Sigmoid colon (tissue), 7 donors: ENCODE measurements around the gene DGKH. TPM values are rescaled to one million over a fixed set of nuclear protein-coding genes. Genes with fewer than 3 reads are reported as not detected.

Experiments used
- DNase-seq: peaks from one replicate; pipeline ENCODE4 v3.0.0-alpha.2; 2019
- H3K27ac ChIP-seq, 4 donors: fragments of 200-600 bp; sonication (generic); one replicate each; pipeline ENCODE4 v1.5.1; 2016 to 2019; ENCODE audit warnings: mild to moderate bottlenecking in 1 of 4
- H3K27me3 ChIP-seq, 3 donors: fragments of 200-600 bp; sonication (generic); one replicate each; pipeline ENCODE4 v1.5.1; 2019; ENCODE audit warnings: mild to moderate bottlenecking in 1 of 3
- H3K36me3 ChIP-seq, 4 donors: fragments of 200-600 bp; sonication (generic); one replicate each; pipeline ENCODE4 v1.5.1; 2016 to 2019
- H3K4me1 ChIP-seq, 4 donors: fragments of 200-600 bp; sonication (generic); one replicate each; pipeline ENCODE4 v1.5.1; 2017 to 2019
- H3K4me3 ChIP-seq, 4 donors: fragments of 200-600 bp; sonication (generic); one replicate each; pipeline ENCODE4 v1.5.1; 2017 to 2019; ENCODE audit warnings: mild to moderate bottlenecking in 2 of 4, moderate library complexity in 1 of 4
- H3K9me3 ChIP-seq, 4 donors: fragments of 200-600 bp in 3 of 4; sonication (generic) in 3 of 4; one replicate each; pipeline versions ENCODE4 v1.5.1 to v1.6.1; 2013 to 2019
- CTCF ChIP-seq, 4 experiments: fragments of 450-650 bp in 3 of 4; fragments of 200-600 bp in 1 of 4; IDR thresholded peaks; one replicate each; pipeline ENCODE4 v1.5.1; 2016 to 2019; ENCODE audit warnings: antibody characterized with exemption in 4 of 4, mild to moderate bottlenecking in 3 of 4, moderate library complexity in 2 of 4
- EP300 ChIP-seq, 4 donors: sonication (generic); formaldehyde crosslinking; IDR thresholded peaks; one replicate each; pipeline ENCODE4 v1.6.1; 2017; ENCODE audit warnings: antibody characterized with exemption in 4 of 4
- POLR2A ChIP-seq, 2 donors: fragments of 450-650 bp; IDR thresholded peaks; one replicate each; pipeline ENCODE4 v1.6.1; 2016; ENCODE audit warnings: antibody characterized with exemption in 2 of 2, mild to moderate bottlenecking in 2 of 2, moderate library complexity in 2 of 2
- POLR2AphosphoS5 ChIP-seq, 4 donors: sonication (generic); formaldehyde crosslinking; IDR thresholded peaks; one replicate each; pipeline ENCODE4 v1.6.1; 2017; ENCODE audit warnings: antibody characterized with exemption in 4 of 4
- WGBS, 2 donors: extraction: QIAGEN DNeasy Blood & Tissue Kit; methylation state at CpG; one replicate each; pipeline ENCODE4 v1.1.7; 2013; 5-methylcytosine and 5-hydroxymethylcytosine counted together
- intact Hi-C: fragments of 100-400 bp; cut with DNase I; formaldehyde crosslinking; loops from one replicate; pipeline ENCODE4 v1.15.1; 2023
- polyA plus RNA-seq, 3 donors: library from polyadenylated mRNA; stranded (reverse); fragments of 200-250 nt; gene quantifications; one replicate each; pipeline ENCODE4 v1.2.3, GENCODE V29; 2013
- total RNA-seq, 4 donors: library from RNA; depleted of rRNA; stranded (reverse); fragments of >200 nt; gene quantifications; one replicate each; pipeline ENCODE4 v1.1.0, GENCODE V29; 2016
- donor health status: healthy with polysubstance abuse.
- donor health status: Bipolar disorder and iron deficiency.
- donor health status: healthy.

Gene DGKH
- total and polyA plus RNA-seq, 7 donors = 1.2 to 23.3 (median 13.9) TPM

GRCh38 chr13:42216422-42216735, 167.9 kb downstream of the DGKH start:
- H3K4me3 ChIP-seq = no peak overlapping the region
- H3K9me3 ChIP-seq = no peaks in the 10 kb centered on the region
- intact Hi-C loops = no loop called here
- DNase-seq = no peak
- H3K27me3 ChIP-seq = no peaks in the 10 kb centered on the region
- H3K36me3 ChIP-seq = peaks cover 0 to 25% (median 4%) of the 10 kb centered on the region in 4 donors
- H3K4me1 ChIP-seq = peaks cover 0 to 8% (median 5%) of the 10 kb centered on the region in 4 donors
- TF ChIP-seq EP300 (IDR thresholded peaks at IDR 0.05) (no peak), POLR2A (IDR thresholded peaks at IDR 0.05) (no peak), POLR2AphosphoS5 (IDR thresholded peaks at IDR 0.05) (no peak), CTCF (IDR thresholded peaks at IDR 0.05) (no peak)
- WGBS, 2 donors = 87% methylated on average over 1 of the region's 1 CpG
- H3K27ac ChIP-seq = no peak overlapping the region

DNA sequence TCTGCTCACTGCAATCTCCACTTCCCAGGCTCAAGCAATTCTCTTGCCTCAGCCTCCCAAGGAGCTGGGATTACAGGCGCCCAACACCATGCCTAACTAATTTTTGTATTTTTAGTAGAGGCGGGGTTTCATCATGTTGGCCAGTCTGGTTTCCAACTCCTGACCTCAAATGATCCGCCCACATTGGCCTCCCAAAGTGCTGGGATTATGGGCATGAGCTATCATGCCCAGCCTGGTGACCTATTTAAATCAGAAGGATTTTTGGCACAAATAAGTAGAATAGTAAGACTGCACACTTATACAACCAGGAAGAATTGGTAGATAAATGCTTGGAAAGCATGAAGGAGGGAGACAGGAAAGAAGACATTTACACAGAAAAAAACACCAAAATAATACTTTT, 170.1 kb downstream of the DGKH start:
- no peaks in the 10 kb centered on the region for H3K9me3 ChIP-seq
- 94 to 96% methylated on average over 3 of the region's 3 CpGs for WGBS, 2 donors
- intact Hi-C loops = no loop called here
- H3K36me3 ChIP-seq = peaks cover 0 to 29% (median 3%) of the 10 kb centered on the region in 4 donors
- peaks cover 0 to 8% (median 5%) of the 10 kb centered on the region in 4 donors for H3K4me1 ChIP-seq
- no peak overlapping the region for H3K4me3 ChIP-seq
- H3K27me3 ChIP-seq = no peaks in the 10 kb centered on the region
- no peak for DNase-seq
- no peak overlapping the region for H3K27ac ChIP-seq
- no peak for TF ChIP-seq EP300 (IDR thresholded peaks at IDR 0.05)
- TF ChIP-seq POLR2AphosphoS5 (IDR thresholded peaks at IDR 0.05) = no peak
- TF ChIP-seq CTCF (IDR thresholded peaks at IDR 0.05) = no peak
- TF ChIP-seq POLR2A (IDR thresholded peaks at IDR 0.05) = no peak

GRCh38 chr13:42219051-42219450, 170.6 kb downstream of the DGKH start:
- no peaks in the 10 kb centered on the region for H3K9me3 ChIP-seq
- no peaks in the 10 kb centered on the region for H3K27me3 ChIP-seq
- peaks cover 0 to 8% (median 5%) of the 10 kb centered on the region in 4 donors for H3K4me1 ChIP-seq
- no peak for TF ChIP-seq POLR2AphosphoS5 (IDR thresholded peaks at IDR 0.05)
- no peak for TF ChIP-seq CTCF (IDR thresholded peaks at IDR 0.05)
- TF ChIP-seq POLR2A (IDR thresholded peaks at IDR 0.05) = no peak
- no peak for TF ChIP-seq EP300 (IDR thresholded peaks at IDR 0.05)
- no peak overlapping the region for H3K27ac ChIP-seq
- intact Hi-C loops = no loop called here
- 94 to 97% methylated on average over 3 of the region's 3 CpGs for WGBS, 2 donors
- DNase-seq = no peak
- no peak overlapping the region for H3K4me3 ChIP-seq
- H3K36me3 ChIP-seq = peaks cover 0 to 34% (median 3%) of the 10 kb centered on the region in 4 donors

- Histone ChIP-seq H3K9me3 (no peaks in the 10 kb centered on the region), H3K36me3 (peaks cover 0 to 42% (median 5%) of the 10 kb centered on the region in 4 donors), H3K4me3 (no peak overlapping the region), H3K27ac (no peak overlapping the region), H3K4me1 (peaks cover 0 to 8% (median 5%) of the 10 kb centered on the region in 4 donors), H3K27me3 (no peaks in the 10 kb centered on the region)
- intact Hi-C loops = no loop called here
- no peak for DNase-seq
- TF ChIP-seq POLR2A (IDR thresholded peaks at IDR 0.05) (no peak), EP300 (IDR thresholded peaks at IDR 0.05) (no peak), CTCF (IDR thresholded peaks at IDR 0.05) (no peak), POLR2AphosphoS5 (IDR thresholded peaks at IDR 0.05) (no peak)
- 94 to 100% methylated on average over 1 of the region's 1 CpG for WGBS, 2 donors
Observed at GRCh38 chr13:42219876-42220275, 171.4 kb downstream of the DGKH start.

DNA sequence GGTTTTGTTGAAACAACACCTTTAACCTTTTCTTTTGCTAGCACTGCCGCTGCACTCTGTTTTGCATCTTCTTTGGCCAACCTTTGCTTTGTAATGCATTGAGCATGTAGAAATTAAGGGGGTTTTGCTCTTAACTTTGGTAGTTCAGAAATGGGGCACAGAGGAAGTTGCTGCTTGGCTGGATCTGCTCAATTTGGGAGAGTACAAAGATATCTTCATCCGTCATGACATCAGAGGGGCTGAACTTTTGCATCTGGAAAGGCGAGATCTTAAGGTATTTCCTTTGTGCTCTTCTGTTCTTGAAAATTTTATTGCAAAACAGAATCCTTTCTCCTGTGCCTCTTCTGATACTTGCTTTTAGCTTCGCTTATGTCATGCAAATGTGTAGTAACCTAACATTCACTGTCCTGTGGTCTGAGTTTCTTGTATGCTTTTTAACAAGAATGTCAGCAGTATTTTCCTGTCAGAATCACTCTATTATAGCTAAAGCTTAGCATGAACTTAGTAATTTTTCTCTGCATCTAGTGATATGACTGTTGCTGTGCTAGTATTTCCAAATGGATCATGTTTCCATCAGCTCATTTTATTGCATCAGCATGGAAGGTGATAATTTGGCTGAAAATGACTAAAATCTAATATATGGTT, 172.8 kb downstream of the DGKH start:
- DNase-seq = no peak
- Histone ChIP-seq H3K4me3 (no peak overlapping the region), H3K27ac (no peak overlapping the region), H3K27me3 (no peaks in the 10 kb centered on the region), H3K36me3 (peaks cover 0 to 54% (median 5%) of the 10 kb centered on the region in 4 donors), H3K4me1 (no peaks in the 10 kb centered on the region), H3K9me3 (no peaks in the 10 kb centered on the region)
- 92 to 97% methylated on average over 4 of the region's 4 CpGs for WGBS, 2 donors
- TF ChIP-seq EP300 (IDR thresholded peaks at IDR 0.05) = no peak
- TF ChIP-seq POLR2A (IDR thresholded peaks at IDR 0.05) = no peak
- no peak for TF ChIP-seq POLR2AphosphoS5 (IDR thresholded peaks at IDR 0.05)
- TF ChIP-seq CTCF (IDR thresholded peaks at IDR 0.05) = no peak
- intact Hi-C loops = no loop called here
